ENCODE measurements around the gene NWD2. TPM values are rescaled to one million over a fixed set of nuclear protein-coding genes. Genes with fewer than 3 reads are reported as not detected.
A peak's percentile ranks its signal among the peaks of the same experiment; 100 is the strongest.

Gene NWD2
- total RNA-seq, 1 experiment from 2014 or later: 0.33 TPM

DNA sequence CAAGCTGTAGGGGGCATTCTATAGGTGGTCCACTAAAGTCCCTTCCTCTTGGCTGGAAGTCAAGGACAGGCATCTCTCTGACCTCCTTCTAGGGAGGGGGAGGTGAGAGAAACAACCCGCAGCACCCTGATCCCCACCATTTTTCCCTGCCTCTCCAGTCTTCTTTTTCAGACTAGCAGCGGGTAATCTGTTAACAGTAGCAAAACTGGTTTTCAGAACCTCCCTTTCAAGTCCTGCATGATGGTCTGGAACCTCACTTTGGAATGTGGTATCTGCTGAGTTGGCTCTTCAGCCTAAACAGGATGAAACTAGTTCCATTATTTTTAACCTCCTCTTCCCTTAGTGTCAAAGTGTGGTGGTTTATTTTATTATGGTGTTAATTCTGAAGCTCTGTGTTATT lies 196.0 kb downstream of the NWD2 start:
- DNase-seq (ENCODE audit: low spot score): peak; percentile 71

GRCh38 chr4:37441231-37442061 lies 196.9 kb downstream of the NWD2 start:
- DNase-seq (ENCODE audit: low spot score): peak; percentile 80

- DNase-seq (ENCODE audit: low spot score): no peak
Measured at GRCh38 chr4:37442062-37442323, 197.4 kb downstream of the NWD2 start.

DNA sequence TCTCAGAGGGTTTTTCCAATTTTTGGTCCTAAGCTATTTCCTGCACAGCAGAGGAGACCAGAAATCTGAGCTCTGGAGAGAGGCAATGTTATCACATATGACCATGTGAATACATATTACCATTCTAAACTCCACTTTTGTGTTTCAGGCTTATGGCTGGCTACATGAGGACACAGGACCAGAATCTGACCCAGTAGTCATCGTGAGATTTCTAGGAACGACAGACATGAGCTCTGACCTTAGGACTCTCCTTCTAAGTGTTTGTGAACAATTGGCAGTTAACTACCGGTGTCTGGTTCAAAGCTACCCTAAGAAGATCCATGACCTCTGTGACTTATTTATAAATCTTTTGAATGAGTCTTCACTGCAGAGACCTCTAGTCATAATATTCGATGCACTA lies 198.6 kb downstream of the NWD2 start:
- DNase-seq (ENCODE audit: low spot score): no peak

GRCh38 chr4:37445023-37445422 lies 200.5 kb downstream of the NWD2 start:
- DNase-seq (ENCODE audit: low spot score): no peak

GRCh38 chr4:37446016-37446415 lies 201.5 kb downstream of the NWD2 start:
- no peak for DNase-seq (ENCODE audit: low spot score)

GRCh38 chr4:37447886-37448285 lies 203.3 kb downstream of the NWD2 start:
- DNase-seq (ENCODE audit: low spot score): no peak

DNA sequence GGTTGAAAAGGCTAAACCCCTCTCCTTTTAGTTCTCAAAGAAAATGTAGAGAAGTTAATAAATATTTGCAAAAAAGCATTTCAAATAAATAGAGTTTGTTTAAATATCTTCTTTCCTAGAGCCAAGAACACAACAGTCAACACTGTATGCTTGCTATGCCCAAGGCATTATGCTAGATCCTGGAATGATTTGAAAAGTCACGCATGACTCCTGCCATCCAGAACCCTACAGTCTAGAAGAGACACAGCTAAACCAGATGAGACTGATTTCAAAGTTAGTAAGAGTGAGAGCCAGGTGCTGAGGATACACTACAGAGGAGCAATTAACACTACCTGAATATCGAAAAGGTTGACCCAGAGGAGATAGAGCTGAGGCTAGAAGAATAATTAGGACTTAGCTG lies 205.8 kb downstream of the NWD2 start:
- no peak for DNase-seq (ENCODE audit: low spot score)

DNA sequence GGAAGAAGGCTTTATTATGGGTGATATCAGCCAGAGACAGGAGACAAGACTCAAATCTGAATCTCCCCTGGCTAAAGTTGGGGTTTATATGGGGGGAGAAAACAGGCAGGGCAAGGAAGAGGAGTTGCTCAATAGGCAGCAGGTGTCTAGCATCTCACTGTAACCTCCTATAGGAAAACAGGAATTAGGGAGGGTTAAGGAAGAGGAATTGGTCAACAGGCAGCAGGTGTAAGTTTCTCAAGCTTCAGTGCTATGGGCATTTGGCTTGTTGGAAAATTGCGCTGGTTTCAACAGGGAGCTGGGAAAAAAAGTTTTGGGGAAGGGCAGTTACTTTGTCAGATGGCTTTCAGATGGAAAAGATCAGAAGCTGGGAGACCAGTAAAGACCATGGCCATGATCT lies 206.4 kb downstream of the NWD2 start:
- DNase-seq (ENCODE audit: low spot score): no peak

- no peak for DNase-seq (ENCODE audit: low spot score)
Measured at GRCh38 chr4:37451656-37452055, 207.1 kb downstream of the NWD2 start.

DNA sequence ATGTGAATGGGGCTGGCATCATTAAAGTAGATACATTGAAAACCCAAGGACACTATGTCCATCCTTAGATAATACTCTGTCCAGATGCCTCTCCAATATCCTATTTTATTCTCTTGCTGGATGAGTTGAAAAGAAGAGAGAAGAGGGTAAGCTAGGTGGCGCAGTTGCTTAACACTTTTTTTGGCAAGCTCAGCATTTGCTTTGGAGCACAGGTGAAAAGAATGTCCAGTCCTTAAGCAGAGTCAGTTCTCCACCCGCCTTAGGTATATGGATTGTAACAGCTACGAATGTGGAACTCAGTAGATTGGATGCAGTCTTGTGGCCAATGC lies 208.4 kb downstream of the NWD2 start:
- peak; percentile 96 for DNase-seq (ENCODE audit: low spot score)

GRCh38 chr4:37453281-37453998 lies 208.9 kb downstream of the NWD2 start:
- DNase-seq (ENCODE audit: low spot score): peak; percentile 87

GRCh38 chr4:37453999-37454800 lies 209.7 kb downstream of the NWD2 start:
- peak; percentile 28 for DNase-seq (ENCODE audit: low spot score)

GRCh38 chr4:37455301-37456131 lies 211.0 kb downstream of the NWD2 start:
- DNase-seq (ENCODE audit: low spot score): peak; percentile 69

DNA sequence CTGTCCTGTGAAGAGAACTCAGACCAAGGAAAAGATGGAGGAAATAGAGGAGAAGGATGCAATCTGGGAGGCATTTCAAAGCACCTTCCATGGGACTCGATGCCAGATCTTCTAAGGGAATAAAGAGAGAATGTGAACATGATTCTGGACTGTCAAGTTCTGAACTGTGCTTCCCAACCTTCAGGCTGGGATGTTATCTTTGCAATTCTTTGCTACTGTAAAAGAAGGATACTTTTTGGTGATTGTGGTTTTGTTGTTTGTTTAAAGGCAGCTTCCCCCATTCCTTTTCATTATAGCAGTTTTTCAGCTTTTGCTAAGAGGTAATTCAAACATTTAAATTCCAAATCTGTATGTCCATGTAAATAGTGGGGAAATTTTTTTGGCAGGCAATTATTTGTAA lies 217.3 kb downstream of the NWD2 start:
- DNase-seq (ENCODE audit: low spot score): peak; percentile 33

DNA sequence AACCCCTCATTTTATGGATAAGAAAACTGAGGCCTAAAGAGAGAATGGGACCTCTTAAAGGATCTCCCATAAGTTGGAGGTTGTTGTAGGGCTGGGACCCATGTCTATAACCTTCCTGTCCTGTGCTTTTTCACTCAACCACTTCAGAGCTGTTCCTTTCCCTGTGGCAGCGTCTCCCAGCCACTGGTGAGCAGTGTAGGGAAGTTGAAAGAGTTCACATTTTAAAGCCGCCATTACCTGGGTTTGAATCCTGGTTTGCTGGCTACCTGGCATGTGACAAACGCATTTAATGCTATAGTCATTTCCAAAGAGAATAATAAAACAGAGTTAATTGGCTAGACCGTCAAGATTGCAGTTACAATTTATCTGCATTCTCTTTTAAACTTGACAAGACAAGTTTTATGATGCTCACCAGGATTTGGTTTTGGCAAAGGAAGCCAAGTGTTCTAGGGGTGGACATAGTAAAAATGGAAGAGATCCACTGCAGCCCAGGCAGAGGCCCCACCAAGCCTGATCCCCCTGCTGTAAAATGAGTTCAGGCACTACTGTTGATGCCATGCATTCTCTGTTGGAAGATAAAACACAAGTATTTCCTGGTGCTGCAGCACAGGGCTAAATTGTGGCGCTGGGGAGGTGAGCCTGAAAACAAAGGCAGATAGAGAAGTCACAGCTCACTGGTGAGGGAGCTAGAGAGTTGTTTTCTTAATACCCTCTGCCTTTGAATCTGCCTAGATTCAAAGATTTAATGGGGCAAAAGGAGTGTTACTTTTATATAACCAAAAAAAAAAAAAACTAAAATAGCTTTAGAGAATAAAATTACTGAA lies 218.7 kb downstream of the NWD2 start:
- DNase-seq (ENCODE audit: low spot score): peak; percentile 80

DNA sequence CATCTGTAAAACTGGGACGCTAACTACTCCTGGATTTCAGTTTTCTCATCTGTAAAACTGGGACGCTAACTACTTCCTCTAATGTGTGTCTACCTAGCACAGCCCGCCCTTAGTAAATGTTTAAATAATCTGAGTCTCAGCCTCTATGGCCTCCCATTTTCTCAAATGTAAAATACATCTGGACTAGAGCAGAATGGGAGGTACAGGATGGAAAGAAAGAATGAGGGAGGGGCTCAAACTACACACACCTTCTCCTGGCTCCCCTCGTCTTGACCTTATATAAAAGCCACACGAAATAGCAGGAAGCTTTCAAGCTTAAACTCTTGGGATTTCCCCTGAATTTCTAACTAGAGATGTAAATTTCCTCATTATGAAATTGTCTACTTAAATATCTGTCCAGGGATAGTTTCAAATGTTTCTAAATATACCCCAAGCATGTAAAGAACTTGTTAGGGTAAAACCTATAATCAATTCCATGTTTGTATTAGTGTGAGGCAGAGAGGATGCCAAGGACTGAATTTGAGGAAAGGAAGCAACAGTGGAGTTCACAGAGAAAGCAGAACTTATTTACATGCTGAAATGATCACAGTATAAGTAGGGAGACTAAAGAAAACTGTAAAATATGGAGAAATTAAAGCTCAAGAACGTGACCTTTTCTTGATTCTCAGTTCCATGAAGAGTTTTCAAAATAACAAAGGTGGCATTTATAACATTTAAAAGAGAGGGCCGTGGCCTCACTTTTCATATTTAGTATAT lies 220.0 kb downstream of the NWD2 start:
- DNase-seq (ENCODE audit: low spot score): peak; percentile 77

DNA sequence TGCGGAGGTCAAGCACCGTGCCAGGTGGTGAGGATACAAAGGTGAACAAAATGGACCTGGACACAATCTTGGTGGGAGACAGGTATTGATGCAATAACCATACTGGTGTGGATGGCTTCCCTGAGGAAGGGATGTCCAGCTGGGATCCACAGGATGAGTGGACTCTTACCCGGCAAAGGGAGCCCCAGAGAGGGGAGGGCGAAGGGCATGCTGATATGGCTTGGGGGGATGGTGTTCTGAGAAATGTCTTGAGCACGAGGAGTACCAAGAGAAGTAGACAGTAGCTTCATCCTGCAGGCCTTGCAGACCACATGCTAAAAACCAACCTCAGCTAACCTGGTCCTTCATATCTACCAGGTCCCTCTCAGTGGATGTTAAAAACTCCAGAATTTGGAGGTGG lies 220.8 kb downstream of the NWD2 start:
- DNase-seq (ENCODE audit: low spot score): no peak

DNA sequence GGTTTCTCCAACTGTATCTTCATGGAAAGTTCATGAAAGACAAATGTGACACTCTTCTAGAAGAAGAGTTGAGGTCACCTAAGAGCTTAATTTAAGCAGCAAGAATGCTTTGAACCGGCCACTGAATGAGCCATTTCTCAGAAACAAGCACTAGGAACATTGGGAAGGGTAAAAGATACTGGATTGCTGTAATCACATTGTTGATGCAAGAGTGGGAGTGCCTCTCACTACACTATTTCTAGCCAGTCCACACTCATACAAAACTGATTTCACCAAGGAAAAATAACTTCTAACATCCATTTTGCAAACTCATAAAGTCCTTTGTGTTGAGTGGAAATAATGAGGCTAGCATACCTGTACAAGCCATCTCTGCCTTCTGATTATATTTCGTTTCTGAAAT lies 221.3 kb downstream of the NWD2 start:
- DNase-seq (ENCODE audit: low spot score): no peak

GRCh38 chr4:37467223-37467622 lies 222.7 kb downstream of the NWD2 start:
- DNase-seq (ENCODE audit: low spot score): no peak
